SK-N-SH treated with all-trans-retinoic acid at 6 μM for 48 hours (cell line): ENCODE data around the gene ZFYVE27.

Source experiments
- ATAC-seq: fragments of 200-7000 bp; cut with Tn5 transposase; 3 replicates; pipeline ENCODE4 v1.9.1; 2020; ENCODE audit warnings: mild to moderate bottlenecking, moderate library complexity
- ARNTL ChIP-seq: fragments of 450-650 bp; formaldehyde crosslinking; IDR thresholded peaks from 2 replicates; pipeline ENCODE4 v1.5.0; 2020; ENCODE audit warnings: low read depth, mild to moderate bottlenecking, moderate library complexity, borderline replicate concordance
- BACH2 ChIP-seq: fragments of 250-450 bp; sonication (Bioruptor Pico); IDR thresholded peaks from 2 replicates; pipeline ENCODE4 v1.9.0; 2021; ENCODE audit warnings: mild to moderate bottlenecking, borderline replicate concordance
- CSDC2 ChIP-seq: fragments of 250-450 bp; sonication (Bioruptor Pico); IDR thresholded peaks from 2 replicates; pipeline ENCODE4 v1.5.0; 2020; ENCODE audit warnings: mild to moderate bottlenecking, moderate library complexity
- ESRRG ChIP-seq: fragments of 250-450 bp; sonication (Bioruptor Pico); IDR thresholded peaks from 2 replicates; pipeline ENCODE4 v1.6.1; 2021; ENCODE audit warnings: mild to moderate bottlenecking
- GLIS3 ChIP-seq: fragments of 250-450 bp; sonication (Bioruptor Pico); IDR thresholded peaks from 2 replicates; pipeline ENCODE4 v1.5.0; 2020; ENCODE audit warnings: mild to moderate bottlenecking, moderate library complexity
- ISL1 ChIP-seq: fragments of 250-450 bp; sonication (Bioruptor Pico); IDR thresholded peaks from 2 replicates; pipeline ENCODE4 v2.1.2; 2022; ENCODE audit warnings: mild to moderate bottlenecking, moderate library complexity
- OSR1 ChIP-seq: fragments of 250-450 bp; sonication (Bioruptor Pico); IDR thresholded peaks from 2 replicates; pipeline ENCODE4 v1.8.0; 2022; ENCODE audit warnings: moderate library complexity, mild to moderate bottlenecking, inconsistent platforms
- PPARA ChIP-seq: fragments of 250-450 bp; sonication (Bioruptor Pico); IDR thresholded peaks from 2 replicates; pipeline ENCODE4 v1.5.0; 2020; ENCODE audit warnings: mild to moderate bottlenecking, borderline replicate concordance
- RARB ChIP-seq: fragments of 250-450 bp; sonication (Bioruptor Pico); IDR thresholded peaks from 2 replicates; pipeline ENCODE4 v1.8.0; 2021; ENCODE audit warnings: mild to moderate bottlenecking, moderate library complexity
- SNAI2 ChIP-seq: fragments of 250-450 bp; sonication (Bioruptor Pico); IDR thresholded peaks from 2 replicates; pipeline ENCODE4 v1.5.0; 2020; ENCODE audit warnings: mild to moderate bottlenecking, moderate library complexity
- TCF4 ChIP-seq: fragments of 250-450 bp; sonication (Bioruptor Pico); IDR thresholded peaks from 2 replicates; pipeline ENCODE4 v1.8.0; 2021; ENCODE audit warnings: mild to moderate bottlenecking, moderate library complexity, borderline replicate concordance
- TOX ChIP-seq: fragments of 250-450 bp; sonication (Bioruptor Pico); IDR thresholded peaks from 2 replicates; pipeline ENCODE4 v1.8.0; 2021; ENCODE audit warnings: mild to moderate bottlenecking, moderate library complexity, borderline replicate concordance
- ZC3H10 ChIP-seq: fragments of 250-450 bp; sonication (Bioruptor Pico); IDR thresholded peaks from 2 replicates; pipeline ENCODE4 v1.5.1; 2021; ENCODE audit warnings: mild to moderate bottlenecking, moderate library complexity
- ZFP3 ChIP-seq: fragments of 250-450 bp; sonication (Bioruptor Pico); IDR thresholded peaks from 2 replicates; pipeline ENCODE4 v1.5.0; 2020; ENCODE audit warnings: mild to moderate bottlenecking, moderate library complexity
- ZFP30 ChIP-seq: fragments of 450-650 bp; formaldehyde crosslinking; IDR thresholded peaks from 2 replicates; pipeline ENCODE4 v1.5.0; 2022; ENCODE audit warnings: mild to moderate bottlenecking, moderate library complexity
- ZNF565 ChIP-seq: fragments of 450-650 bp; formaldehyde crosslinking; conservative IDR thresholded peaks from 2 replicates; pipeline ENCODE4 v1.5.0; 2020; ENCODE audit warnings: low read depth, mild to moderate bottlenecking, moderate library complexity
- ZNF70 ChIP-seq: fragments of 450-650 bp; formaldehyde crosslinking; IDR thresholded peaks from 2 replicates; pipeline ENCODE4 v1.5.0; 2020; ENCODE audit warnings: mild to moderate bottlenecking, moderate library complexity
- TF ChIP-seq, protein P1 (sequence below): fragments of 250-450 bp; sonication (Bioruptor Pico); IDR thresholded peaks from 2 replicates; pipeline ENCODE4 v1.8.0; 2021; ENCODE audit warnings: low read depth, mild to moderate bottlenecking, moderate library complexity, borderline replicate concordance
- TF ChIP-seq, protein P2 (sequence below): fragments of 250-450 bp; sonication (Bioruptor Pico); IDR thresholded peaks from 2 replicates; pipeline ENCODE4 v1.5.1; 2020; ENCODE audit warnings: low read depth, mild to moderate bottlenecking, moderate library complexity
- TF ChIP-seq, protein P3 (sequence below): fragments of 250-450 bp; sonication (Bioruptor Pico); IDR thresholded peaks from 2 replicates; pipeline ENCODE4 v1.5.0; 2020; ENCODE audit warnings: mild to moderate bottlenecking, moderate library complexity
- TF ChIP-seq, protein P4 (sequence below): fragments of 250-450 bp; sonication (Bioruptor Pico); IDR thresholded peaks from 2 replicates; pipeline ENCODE4 v1.8.0; 2020; ENCODE audit warnings: mild to moderate bottlenecking, moderate library complexity, borderline replicate concordance
- TF ChIP-seq, protein P5 (sequence below): fragments of 250-450 bp; sonication (Bioruptor Pico); IDR thresholded peaks from 2 replicates; pipeline ENCODE4 v1.5.1; 2021; ENCODE audit warnings: mild to moderate bottlenecking, moderate library complexity

ZFYVE27 gene

DNA sequence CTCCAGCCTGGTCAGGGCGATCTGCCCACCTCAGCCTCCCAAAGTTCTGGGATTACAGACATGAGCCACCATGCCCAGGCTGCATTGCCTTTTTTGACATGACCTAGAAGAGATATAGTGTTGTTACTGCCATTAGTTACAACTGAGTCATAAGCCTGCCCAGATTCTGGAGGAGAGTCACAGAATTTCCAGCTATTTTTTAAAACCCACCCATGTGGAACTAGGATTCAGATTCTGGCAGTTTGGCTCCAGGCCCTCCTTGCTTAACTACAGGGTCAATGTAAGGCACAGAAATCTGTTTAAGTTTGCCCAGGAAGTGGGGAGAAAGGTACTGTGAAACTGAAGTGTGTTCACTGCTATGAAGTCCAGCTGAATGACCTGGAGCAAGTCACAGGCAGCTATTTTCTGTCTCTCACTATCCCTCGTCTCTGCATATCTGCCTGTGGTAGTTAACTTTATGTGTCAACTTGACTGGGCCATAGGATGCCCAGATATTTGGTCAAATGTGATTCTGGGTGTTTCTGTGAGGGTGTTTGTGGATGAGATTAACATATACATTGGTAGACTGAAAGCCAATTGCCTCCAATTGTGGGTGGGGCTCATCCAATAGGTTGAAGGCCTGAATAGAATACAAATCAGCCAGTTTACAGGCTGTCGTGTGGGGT is 31.8 kb upstream of the ZFYVE27 start:
- no peak for TF ChIP-seq ZFP30 (CRISPR knock-in tag)
- no peak for TF ChIP-seq RARB (CRISPR knock-in tag)
- no peak for TF ChIP-seq BACH2
- no peak for TF ChIP-seq ESRRG (CRISPR knock-in tag)
- TF ChIP-seq SNAI2 (CRISPR knock-in tag) = no peak
- TF ChIP-seq PPARA (CRISPR knock-in tag) = no peak
- no peak for TF ChIP-seq TOX (CRISPR knock-in tag)
- TF ChIP-seq ZC3H10 (CRISPR knock-in tag) = no peak
- no peak for TF ChIP-seq ZNF70 (CRISPR knock-in tag)
- no peak for TF ChIP-seq TCF4 (CRISPR knock-in tag)
- TF ChIP-seq OSR1 (CRISPR knock-in tag) = no peak
- TF ChIP-seq, protein P1, sequence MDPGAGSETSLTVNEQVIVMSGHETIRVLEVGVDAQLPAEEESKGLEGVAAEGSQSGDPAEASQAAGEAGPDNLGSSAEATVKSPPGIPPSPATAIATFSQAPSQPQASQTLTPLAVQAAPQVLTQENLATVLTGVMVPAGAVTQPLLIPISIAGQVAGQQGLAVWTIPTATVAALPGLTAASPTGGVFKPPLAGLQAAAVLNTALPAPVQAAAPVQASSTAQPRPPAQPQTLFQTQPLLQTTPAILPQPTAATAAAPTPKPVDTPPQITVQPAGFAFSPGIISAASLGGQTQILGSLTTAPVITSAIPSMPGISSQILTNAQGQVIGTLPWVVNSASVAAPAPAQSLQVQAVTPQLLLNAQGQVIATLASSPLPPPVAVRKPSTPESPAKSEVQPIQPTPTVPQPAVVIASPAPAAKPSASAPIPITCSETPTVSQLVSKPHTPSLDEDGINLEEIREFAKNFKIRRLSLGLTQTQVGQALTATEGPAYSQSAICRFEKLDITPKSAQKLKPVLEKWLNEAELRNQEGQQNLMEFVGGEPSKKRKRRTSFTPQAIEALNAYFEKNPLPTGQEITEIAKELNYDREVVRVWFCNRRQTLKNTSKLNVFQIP (CRISPR knock-in tag) = no peak
- TF ChIP-seq, protein P2, sequence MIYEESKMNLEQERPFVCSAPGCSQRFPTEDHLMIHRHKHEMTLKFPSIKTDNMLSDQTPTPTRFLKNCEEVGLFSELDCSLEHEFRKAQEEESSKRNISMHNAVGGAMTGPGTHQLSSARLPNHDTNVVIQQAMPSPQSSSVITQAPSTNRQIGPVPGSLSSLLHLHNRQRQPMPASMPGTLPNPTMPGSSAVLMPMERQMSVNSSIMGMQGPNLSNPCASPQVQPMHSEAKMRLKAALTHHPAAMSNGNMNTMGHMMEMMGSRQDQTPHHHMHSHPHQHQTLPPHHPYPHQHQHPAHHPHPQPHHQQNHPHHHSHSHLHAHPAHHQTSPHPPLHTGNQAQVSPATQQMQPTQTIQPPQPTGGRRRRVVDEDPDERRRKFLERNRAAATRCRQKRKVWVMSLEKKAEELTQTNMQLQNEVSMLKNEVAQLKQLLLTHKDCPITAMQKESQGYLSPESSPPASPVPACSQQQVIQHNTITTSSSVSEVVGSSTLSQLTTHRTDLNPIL = no peak
- no peak for TF ChIP-seq ISL1
- TF ChIP-seq, protein P3, sequence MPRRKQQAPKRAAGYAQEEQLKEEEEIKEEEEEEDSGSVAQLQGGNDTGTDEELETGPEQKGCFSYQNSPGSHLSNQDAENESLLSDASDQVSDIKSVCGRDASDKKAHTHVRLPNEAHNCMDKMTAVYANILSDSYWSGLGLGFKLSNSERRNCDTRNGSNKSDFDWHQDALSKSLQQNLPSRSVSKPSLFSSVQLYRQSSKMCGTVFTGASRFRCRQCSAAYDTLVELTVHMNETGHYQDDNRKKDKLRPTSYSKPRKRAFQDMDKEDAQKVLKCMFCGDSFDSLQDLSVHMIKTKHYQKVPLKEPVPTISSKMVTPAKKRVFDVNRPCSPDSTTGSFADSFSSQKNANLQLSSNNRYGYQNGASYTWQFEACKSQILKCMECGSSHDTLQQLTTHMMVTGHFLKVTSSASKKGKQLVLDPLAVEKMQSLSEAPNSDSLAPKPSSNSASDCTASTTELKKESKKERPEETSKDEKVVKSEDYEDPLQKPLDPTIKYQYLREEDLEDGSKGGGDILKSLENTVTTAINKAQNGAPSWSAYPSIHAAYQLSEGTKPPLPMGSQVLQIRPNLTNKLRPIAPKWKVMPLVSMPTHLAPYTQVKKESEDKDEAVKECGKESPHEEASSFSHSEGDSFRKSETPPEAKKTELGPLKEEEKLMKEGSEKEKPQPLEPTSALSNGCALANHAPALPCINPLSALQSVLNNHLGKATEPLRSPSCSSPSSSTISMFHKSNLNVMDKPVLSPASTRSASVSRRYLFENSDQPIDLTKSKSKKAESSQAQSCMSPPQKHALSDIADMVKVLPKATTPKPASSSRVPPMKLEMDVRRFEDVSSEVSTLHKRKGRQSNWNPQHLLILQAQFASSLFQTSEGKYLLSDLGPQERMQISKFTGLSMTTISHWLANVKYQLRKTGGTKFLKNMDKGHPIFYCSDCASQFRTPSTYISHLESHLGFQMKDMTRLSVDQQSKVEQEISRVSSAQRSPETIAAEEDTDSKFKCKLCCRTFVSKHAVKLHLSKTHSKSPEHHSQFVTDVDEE (CRISPR knock-in tag) = no peak
- no peak for TF ChIP-seq ARNTL
- TF ChIP-seq GLIS3 (CRISPR knock-in tag) = no peak
- TF ChIP-seq ZNF565 (CRISPR knock-in tag) = no peak
- no peak for ATAC-seq

DNA sequence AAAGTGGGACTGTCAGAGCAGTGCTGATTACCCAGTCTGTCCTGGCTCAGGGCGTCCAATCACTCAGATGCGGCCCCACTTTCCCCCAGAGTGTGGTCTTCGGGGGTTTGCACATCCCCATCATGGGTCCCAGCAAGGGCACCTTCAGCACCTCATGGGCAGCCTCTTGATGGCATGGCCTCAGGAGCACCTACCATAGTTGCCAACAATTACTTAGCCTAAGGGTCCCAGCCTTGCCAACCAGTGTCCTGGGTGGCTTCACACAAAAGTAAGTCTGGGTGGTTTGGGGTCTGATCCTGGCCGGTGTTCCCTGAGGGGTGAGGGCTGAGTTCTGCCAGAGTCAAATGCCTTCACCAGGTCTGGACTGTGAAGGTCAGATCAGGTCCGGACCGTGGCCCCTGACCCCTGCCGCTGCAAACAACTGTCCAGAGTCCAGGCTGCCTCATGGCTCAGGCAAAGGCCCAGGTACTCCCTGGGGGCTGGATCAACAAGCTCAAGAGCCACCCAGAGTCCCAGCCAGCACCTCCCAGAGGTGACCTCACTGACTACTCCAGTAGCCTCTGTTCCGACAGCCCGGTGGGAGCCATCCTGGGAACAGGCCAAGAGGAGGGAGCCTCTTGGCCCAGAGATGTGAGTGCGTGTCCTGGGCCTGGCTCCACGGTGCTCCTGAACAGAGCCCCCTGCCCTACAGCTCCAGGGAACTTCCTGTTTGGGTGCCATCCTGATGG is 29.6 kb upstream of the ZFYVE27 start:
- ATAC-seq = no peak
- TF ChIP-seq ZFP3 (CRISPR knock-in tag) = no peak
- TF ChIP-seq, protein P4, sequence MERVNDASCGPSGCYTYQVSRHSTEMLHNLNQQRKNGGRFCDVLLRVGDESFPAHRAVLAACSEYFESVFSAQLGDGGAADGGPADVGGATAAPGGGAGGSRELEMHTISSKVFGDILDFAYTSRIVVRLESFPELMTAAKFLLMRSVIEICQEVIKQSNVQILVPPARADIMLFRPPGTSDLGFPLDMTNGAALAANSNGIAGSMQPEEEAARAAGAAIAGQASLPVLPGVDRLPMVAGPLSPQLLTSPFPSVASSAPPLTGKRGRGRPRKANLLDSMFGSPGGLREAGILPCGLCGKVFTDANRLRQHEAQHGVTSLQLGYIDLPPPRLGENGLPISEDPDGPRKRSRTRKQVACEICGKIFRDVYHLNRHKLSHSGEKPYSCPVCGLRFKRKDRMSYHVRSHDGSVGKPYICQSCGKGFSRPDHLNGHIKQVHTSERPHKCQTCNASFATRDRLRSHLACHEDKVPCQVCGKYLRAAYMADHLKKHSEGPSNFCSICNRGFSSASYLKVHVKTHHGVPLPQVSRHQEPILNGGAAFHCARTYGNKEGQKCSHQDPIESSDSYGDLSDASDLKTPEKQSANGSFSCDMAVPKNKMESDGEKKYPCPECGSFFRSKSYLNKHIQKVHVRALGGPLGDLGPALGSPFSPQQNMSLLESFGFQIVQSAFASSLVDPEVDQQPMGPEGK (CRISPR knock-in tag) = no peak
- TF ChIP-seq RARB (CRISPR knock-in tag) = no peak
- TF ChIP-seq OSR1 (CRISPR knock-in tag) = no peak

DNA sequence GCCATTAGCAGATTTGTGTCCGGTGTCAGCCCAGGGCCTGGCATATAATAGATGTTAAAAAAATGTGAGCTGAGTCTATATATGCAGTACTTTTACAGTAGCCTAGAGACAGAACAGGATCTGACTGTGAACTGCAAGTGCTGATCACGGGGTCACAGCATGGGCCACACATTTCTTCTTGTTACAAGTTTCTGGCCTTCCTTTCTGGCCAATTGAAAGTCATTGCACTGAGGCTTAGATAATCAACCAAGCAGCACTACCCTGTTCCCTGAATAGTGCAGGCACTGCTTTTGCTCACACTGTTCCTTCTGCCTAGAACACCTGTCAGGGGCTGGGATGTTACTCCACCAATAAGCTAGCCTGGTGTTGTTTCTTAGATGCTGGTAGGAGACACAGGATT is 28.8 kb upstream of the ZFYVE27 start:
- no peak for TF ChIP-seq ZNF70 (CRISPR knock-in tag)
- no peak for TF ChIP-seq ISL1
- TF ChIP-seq, protein P5, sequence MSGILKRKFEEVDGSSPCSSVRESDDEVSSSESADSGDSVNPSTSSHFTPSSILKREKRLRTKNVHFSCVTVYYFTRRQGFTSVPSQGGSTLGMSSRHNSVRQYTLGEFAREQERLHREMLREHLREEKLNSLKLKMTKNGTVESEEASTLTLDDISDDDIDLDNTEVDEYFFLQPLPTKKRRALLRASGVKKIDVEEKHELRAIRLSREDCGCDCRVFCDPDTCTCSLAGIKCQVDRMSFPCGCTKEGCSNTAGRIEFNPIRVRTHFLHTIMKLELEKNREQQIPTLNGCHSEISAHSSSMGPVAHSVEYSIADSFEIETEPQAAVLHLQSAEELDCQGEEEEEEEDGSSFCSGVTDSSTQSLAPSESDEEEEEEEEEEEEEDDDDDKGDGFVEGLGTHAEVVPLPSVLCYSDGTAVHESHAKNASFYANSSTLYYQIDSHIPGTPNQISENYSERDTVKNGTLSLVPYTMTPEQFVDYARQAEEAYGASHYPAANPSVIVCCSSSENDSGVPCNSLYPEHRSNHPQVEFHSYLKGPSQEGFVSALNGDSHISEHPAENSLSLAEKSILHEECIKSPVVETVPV (CRISPR knock-in tag) = no peak
- TF ChIP-seq ZC3H10 (CRISPR knock-in tag) = no peak
- no peak for TF ChIP-seq OSR1 (CRISPR knock-in tag)
- no peak for TF ChIP-seq ESRRG (CRISPR knock-in tag)
- TF ChIP-seq PPARA (CRISPR knock-in tag) = no peak
- TF ChIP-seq CSDC2 = no peak
- TF ChIP-seq, protein P3 (CRISPR knock-in tag) = no peak
- TF ChIP-seq ZNF565 (CRISPR knock-in tag) = no peak
- no peak for TF ChIP-seq RARB (CRISPR knock-in tag)
- no peak for TF ChIP-seq GLIS3 (CRISPR knock-in tag)
- TF ChIP-seq SNAI2 (CRISPR knock-in tag) = no peak
- TF ChIP-seq, protein P2 = no peak
- TF ChIP-seq TOX (CRISPR knock-in tag) = no peak
- no peak for TF ChIP-seq ARNTL
- TF ChIP-seq, all 23 proteins: peak for 0

More for the DNA sequence above, 28.8 kb upstream of the ZFYVE27 start:
- no peak; the same call in 2 of the 3 replicates for ATAC-seq
